H9 (cell line): ENCODE measurements around the gene TYW1. TPM values are rescaled to one million over a fixed set of nuclear protein-coding genes. Genes with fewer than 3 reads are reported as not detected.
"Not testable (repeated sequence)": the region's sequence is repeated elsewhere in the genome, so short reads cannot be mapped to it uniquely, and the experiment has no call there.

Source experiments
- DNase-seq: peaks from one replicate; pipeline ENCODE4 v3.0.0-alpha.2; 2017
- H2AFZ ChIP-seq: one replicate; pipeline ENCODE4 v1.6.1; 2013; ENCODE audit warnings: mild to moderate bottlenecking, low read length, control low read depth, moderate library complexity
- H2AK5ac ChIP-seq: 2 replicates; pipeline ENCODE4 v1.6.1; 2013; ENCODE audit warnings: low read length, control low read depth, mixed read lengths; ENCODE audit not compliant: insufficient read length
- H2BK120ac ChIP-seq: one replicate; pipeline ENCODE4 v1.6.1; 2013; ENCODE audit warnings: low read depth, mild to moderate bottlenecking, low read length, control low read depth, inconsistent platforms; ENCODE audit not compliant: poor library complexity, severe bottlenecking
- H2BK12ac ChIP-seq: 2 replicates; pipeline ENCODE4 v1.6.1; 2013; ENCODE audit warnings: low read length, control low read depth, mixed read lengths, low read depth; ENCODE audit not compliant: insufficient read length
- H2BK15ac ChIP-seq: 2 replicates; pipeline ENCODE4 v1.6.1; 2013; ENCODE audit warnings: low read depth, low read length, control low read depth
- H2BK20ac ChIP-seq: one replicate; pipeline ENCODE4 v1.6.1; 2013; ENCODE audit warnings: low read depth, mild to moderate bottlenecking, low read length, control low read depth, inconsistent platforms; ENCODE audit not compliant: poor library complexity, severe bottlenecking
- H2BK5ac ChIP-seq: 2 replicates; pipeline ENCODE4 v1.6.1; 2013; ENCODE audit warnings: low read length, control low read depth, mixed read lengths; ENCODE audit not compliant: insufficient read length
- H3K14ac ChIP-seq: 2 replicates; pipeline ENCODE4 v1.6.1; 2013; ENCODE audit warnings: low read length, control low read depth; ENCODE audit not compliant: insufficient read depth
- H3K18ac ChIP-seq: 2 replicates; pipeline ENCODE4 v1.6.1; 2013; ENCODE audit warnings: low read depth, mild to moderate bottlenecking, mixed read lengths, low read length, control low read depth; ENCODE audit not compliant: insufficient read length
- H3K23ac ChIP-seq: 2 replicates; pipeline ENCODE4 v1.6.1; 2013; ENCODE audit warnings: low read length, control low read depth, mixed read lengths, low read depth; ENCODE audit not compliant: insufficient read length
- H3K23me2 ChIP-seq: 2 replicates; pipeline ENCODE4 v1.6.1; 2013; ENCODE audit warnings: low read depth, mild to moderate bottlenecking, mixed read lengths, low read length, control low read depth; ENCODE audit not compliant: insufficient read length, poor library complexity, severe bottlenecking
- H3K27ac ChIP-seq: 2 replicates; pipeline ENCODE4 v1.5.1; 2013; ENCODE audit warnings: low read length, control low read depth, mixed read lengths, low read depth; ENCODE audit not compliant: insufficient read length
- H3K27me3 ChIP-seq: 2 replicates; pipeline ENCODE4 v1.6.1; 2013; ENCODE audit warnings: low read length, control low read depth, inconsistent platforms; ENCODE audit not compliant: insufficient read depth
- H3K4ac ChIP-seq: 2 replicates; pipeline ENCODE4 v1.6.1; 2013; ENCODE audit warnings: low read depth, mild to moderate bottlenecking, control low read depth, inconsistent platforms, low read length, moderate library complexity
- H3K4me1 ChIP-seq: 2 replicates; pipeline ENCODE4 v1.6.1; 2013; ENCODE audit warnings: low read length, control low read depth, inconsistent platforms; ENCODE audit not compliant: insufficient read depth
- H3K4me2 ChIP-seq: 2 replicates; pipeline ENCODE4 v1.6.1; 2013; ENCODE audit warnings: low read length, control low read depth, mixed read lengths; ENCODE audit not compliant: insufficient read length, insufficient read depth
- H3K56ac ChIP-seq: 2 replicates; pipeline ENCODE4 v1.6.1; 2013; ENCODE audit warnings: low read depth, mild to moderate bottlenecking, mixed read lengths, low read length, control low read depth; ENCODE audit not compliant: insufficient read length
- H3K79me1 ChIP-seq: 2 replicates; pipeline ENCODE4 v1.6.1; 2013; ENCODE audit warnings: low read depth, mild to moderate bottlenecking, moderate library complexity, low read length, control low read depth, inconsistent platforms; ENCODE audit not compliant: insufficient read depth, poor library complexity, severe bottlenecking
- H3K79me2 ChIP-seq: 2 replicates; pipeline ENCODE4 v1.6.1; 2013; ENCODE audit warnings: low read length, control low read depth, inconsistent platforms; ENCODE audit not compliant: insufficient read depth
- H3K9ac ChIP-seq: 2 replicates; pipeline ENCODE4 v1.6.1; 2013; ENCODE audit warnings: low read length, control low read depth, mixed read lengths; ENCODE audit not compliant: insufficient read length; ENCODE audit errors: extremely low read depth
- H3K9me3 ChIP-seq: one replicate; pipeline ENCODE4 v1.6.1; 2013; ENCODE audit warnings: low read depth, low read length, inconsistent platforms; ENCODE audit not compliant: control insufficient read depth
- H3T11ph ChIP-seq: one replicate; pipeline ENCODE4 v1.6.1; 2013; ENCODE audit warnings: mild to moderate bottlenecking, low read length, control low read depth, inconsistent platforms
- H4K20me1 ChIP-seq: one replicate; pipeline ENCODE4 v1.6.1; 2013; ENCODE audit not compliant: control insufficient read depth, insufficient read length, insufficient read depth
- H4K5ac ChIP-seq: 2 replicates; pipeline ENCODE4 v1.6.1; 2013; ENCODE audit warnings: low read depth, mild to moderate bottlenecking, mixed read lengths, low read length, control low read depth; ENCODE audit not compliant: insufficient read length
- H4K8ac ChIP-seq: replicated peaks from 2 replicates; pipeline ENCODE4 v1.6.1; 2013; ENCODE audit warnings: low read length, control low read depth, mixed read lengths, low read depth; ENCODE audit not compliant: insufficient read length
- H4K91ac ChIP-seq: 2 replicates; pipeline ENCODE4 v1.6.1; 2013; ENCODE audit warnings: low read depth, mild to moderate bottlenecking, moderate library complexity, mixed read lengths, low read length, control low read depth; ENCODE audit not compliant: insufficient read length
- H3K27ac Mint-ChIP-seq, 3 experiments: 2 replicates in 2 of 3; 3 replicates in 1 of 3; pipeline ENCODE4 v1.8.0; 2020 to 2021; ENCODE audit warnings: mixed read lengths in 3 of 3, mild to moderate bottlenecking in 1 of 3, moderate library complexity in 1 of 3
- H3K27me3 Mint-ChIP-seq: 2 replicates; pipeline ENCODE4 v1.8.0; 2021; ENCODE audit warnings: low read depth, mild to moderate bottlenecking, moderate library complexity, mixed read lengths
- H3K36me3 Mint-ChIP-seq, 3 experiments: 2 replicates in 2 of 3; 3 replicates in 1 of 3; pipeline ENCODE4 v1.8.0; 2020 to 2021; ENCODE audit warnings: low read depth in 3 of 3, mixed read lengths in 3 of 3; ENCODE audit not compliant: insufficient read depth in 1 of 3
- H3K4me1 Mint-ChIP-seq, 2 experiments: 2 replicates each; pipeline ENCODE4 v1.8.0; 2020; ENCODE audit warnings: mixed read lengths in 2 of 2
- H3K4me3 Mint-ChIP-seq, 2 experiments: 2 replicates in 1 of 2; 3 replicates in 1 of 2; pipeline ENCODE4 v1.8.0; 2020 to 2021; ENCODE audit warnings: mild to moderate bottlenecking in 2 of 2, mixed read lengths in 2 of 2, moderate library complexity in 1 of 2
- H3K9me3 Mint-ChIP-seq, 2 experiments: 2 replicates in 1 of 2; 3 replicates in 1 of 2; pipeline ENCODE4 v1.8.0; 2020; ENCODE audit warnings: mild to moderate bottlenecking in 2 of 2, mixed read lengths in 2 of 2, moderate library complexity in 1 of 2
- whole genome bisulfite sequencing: extraction: QIAGEN DNeasy Blood & Tissue Kit; methylation state at CpG from one replicate; pipeline ENCODE4 v1.1.7; 2013; ENCODE audit warnings: missing lambda C conversion rate, low lambda C conversion rate, mixed read lengths; ENCODE audit not compliant: insufficient read length; ENCODE audit errors: extremely low coverage; 5-methylcytosine and 5-hydroxymethylcytosine counted together
- total RNA-seq: library from RNA; stranded (reverse); gene quantifications from 2 replicates; pipeline ENCODE4 v1.2.1, GENCODE V29; 2021

Gene TYW1
- total RNA-seq, 1 experiment from 2014 or later, result 22.3 TPM

DNA sequence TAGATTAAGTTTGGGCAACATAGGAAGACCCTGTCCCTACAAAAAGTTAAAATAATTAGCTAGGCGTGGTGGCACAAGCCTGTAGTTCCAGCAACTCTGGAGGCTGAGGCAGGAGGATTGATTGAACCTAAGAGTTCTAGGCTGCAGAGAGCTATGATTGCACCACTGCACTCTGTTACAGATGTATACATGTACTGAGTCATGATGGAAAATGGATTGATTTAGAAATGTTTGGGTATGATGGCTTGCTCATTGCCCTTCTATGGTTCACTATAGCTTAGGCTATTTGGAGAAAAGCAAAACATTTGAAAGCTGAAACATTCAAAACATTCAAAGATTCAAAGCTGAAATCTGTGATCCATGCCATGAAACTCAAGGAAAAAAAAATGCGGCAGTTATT is 17.6 kb upstream of the TYW1 start:
- H3K27me3 ChIP-seq, H3K36me3 Mint-ChIP-seq, H3K18ac ChIP-seq, H4K91ac ChIP-seq, H3K27ac ChIP-seq, H2AK5ac ChIP-seq, H2AFZ ChIP-seq, H2BK20ac ChIP-seq, H3K27ac Mint-ChIP-seq, H3K4me2 ChIP-seq, H3K14ac ChIP-seq, H3K4me1 Mint-ChIP-seq, H4K8ac ChIP-seq, H2BK15ac ChIP-seq, H3K27me3 Mint-ChIP-seq, H3T11ph ChIP-seq, H3K4ac ChIP-seq, H2BK120ac ChIP-seq, H4K5ac ChIP-seq, H3K79me2 ChIP-seq, H3K9me3 ChIP-seq, H2BK5ac ChIP-seq, H3K56ac ChIP-seq, DNase-seq, H3K23ac ChIP-seq, H3K79me1 ChIP-seq, H3K4me1 ChIP-seq, H3K4me3 Mint-ChIP-seq, H3K9ac ChIP-seq, H3K23me2 ChIP-seq, H2BK12ac ChIP-seq, H4K20me1 ChIP-seq: not testable (repeated sequence)
- WGBS, result no CpG with 5 or more reads among the region's 2 CpGs
- H3K9me3 Mint-ChIP-seq, result peaks cover 12 to 23% of the 10 kb centered on the region in 2 experiments

DNA sequence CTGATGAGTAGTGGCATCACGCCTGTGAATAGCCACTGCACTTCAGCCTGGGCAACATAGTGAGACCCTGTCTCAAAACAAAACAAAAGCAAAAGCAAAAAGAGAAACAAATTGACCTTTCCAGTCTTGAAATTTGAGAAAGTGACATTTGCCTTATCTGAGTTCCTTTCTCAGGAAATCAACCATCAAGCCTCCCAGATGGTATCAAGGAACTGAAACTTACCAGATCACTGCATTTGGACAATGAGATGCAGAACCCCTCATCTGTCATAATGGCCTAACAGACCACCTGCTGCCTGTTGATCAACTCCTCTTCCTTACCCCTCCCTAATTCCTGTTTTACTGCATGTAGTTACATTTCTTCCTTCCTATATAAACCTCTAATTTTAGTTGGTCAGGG is 16.3 kb upstream of the TYW1 start:
- H3K4ac ChIP-seq, H3K4me3 Mint-ChIP-seq, H3K79me2 ChIP-seq, H3K27ac ChIP-seq, H3K56ac ChIP-seq, H4K91ac ChIP-seq, H3K4me1 Mint-ChIP-seq, H4K8ac ChIP-seq, H2AK5ac ChIP-seq, H3K23me2 ChIP-seq, H3K9ac ChIP-seq, H4K20me1 ChIP-seq, H2BK20ac ChIP-seq, H3T11ph ChIP-seq, H3K14ac ChIP-seq, H3K23ac ChIP-seq, H2BK15ac ChIP-seq, H4K5ac ChIP-seq, H2BK12ac ChIP-seq, H3K9me3 ChIP-seq, H2BK5ac ChIP-seq, H2AFZ ChIP-seq, DNase-seq, H3K27me3 Mint-ChIP-seq, H3K36me3 Mint-ChIP-seq, H3K4me1 ChIP-seq, H3K27ac Mint-ChIP-seq, H2BK120ac ChIP-seq, H3K79me1 ChIP-seq, H3K18ac ChIP-seq, H3K27me3 ChIP-seq, H3K4me2 ChIP-seq: not testable (repeated sequence)
- whole genome bisulfite sequencing, result no CpG with 5 or more reads among the region's 1 CpG
- peaks cover 12 to 14% of the 10 kb centered on the region in 2 experiments for H3K9me3 Mint-ChIP-seq
